ENCODE measurements around the gene ST8SIA4. TPM values are rescaled to one million over a fixed set of nuclear protein-coding genes. Genes with fewer than 3 reads are reported as not detected.

The ST8SIA4 gene
- total and polyA plus RNA-seq, 2 donors from 2014 or later, result 0.69 to 11.6 TPM

GRCh38 chr5:100900142-100900795 is 2.8 kb downstream of the ST8SIA4 start:
- intact Hi-C loops (cut with DNase I), result no loop called here
- DNase-seq, result peak; percentile 34 to 75 (median 56)
- no peaks in the 10 kb centered on the region for H3K36me3 ChIP-seq (ENCODE audit: control insufficient read depth in 2 of 3, insufficient read depth in 3 of 3, low read length in 3 of 3)

GRCh38 chr5:100899675-100900074 is 3.4 kb downstream of the ST8SIA4 start:
- intact Hi-C loops (cut with DNase I), result no loop called here
- H3K9me3 ChIP-seq (ENCODE audit: control insufficient read depth in 2 of 3, insufficient read depth in 1 of 3, low read length in 3 of 3), result no peaks in the 10 kb centered on the region
- no peak overlapping the region for H3K9ac ChIP-seq (ENCODE audit: low read length in 3 of 3)
- DNase-seq (no peak), FAIRE-seq (no peak)
- H3K4me1 ChIP-seq (ENCODE audit: control insufficient read depth in 2 of 3, insufficient read depth in 2 of 3, low read depth in 1 of 3, low read length in 3 of 3), result peaks cover 0 to 5% (median 0%) of the 10 kb centered on the region in 3 donors
- H3K27me3 ChIP-seq (ENCODE audit: control insufficient read depth, insufficient read depth, low read length), result no peaks in the 10 kb centered on the region
- no peak overlapping the region for H3K27ac ChIP-seq (ENCODE audit: low read depth in 2 of 2, low read length in 2 of 2)
- no peaks in the 10 kb centered on the region for H3K36me3 ChIP-seq (ENCODE audit: control insufficient read depth in 2 of 3, insufficient read depth in 3 of 3, low read length in 3 of 3)
- no peak overlapping the region for H3K4me3 ChIP-seq (ENCODE audit: low read length in 3 of 3)
- no peak for TF ChIP-seq CTCF (IDR thresholded peaks at IDR 0.05; ENCODE audit: borderline replicate concordance, extremely low read depth, insufficient read depth)

More at GRCh38 chr5:100900142-100900795, 2.8 kb downstream of the ST8SIA4 start:
- Histone ChIP-seq H3K27ac (ENCODE audit: low read depth in 2 of 2, low read length in 2 of 2) (peak overlapping the region in 1 of 2 donors; percentile 54), H3K4me1 (ENCODE audit: control insufficient read depth in 2 of 3, insufficient read depth in 2 of 3, low read depth in 1 of 3, low read length in 3 of 3) (peaks cover 0 to 5% (median 0%) of the 10 kb centered on the region in 3 donors), H3K9ac (ENCODE audit: low read length in 3 of 3) (peak overlapping the region in 1 of 3 donors; percentile 58), H3K4me3 (ENCODE audit: low read length in 3 of 3) (peak overlapping the region; percentile 46 to 73 (median 62)), H3K27me3 (ENCODE audit: control insufficient read depth, insufficient read depth, low read length) (no peaks in the 10 kb centered on the region), H3K9me3 (ENCODE audit: control insufficient read depth in 2 of 3, insufficient read depth in 1 of 3, low read length in 3 of 3) (no peaks in the 10 kb centered on the region)
- no peak for TF ChIP-seq CTCF (IDR thresholded peaks at IDR 0.05; ENCODE audit: borderline replicate concordance, extremely low read depth, insufficient read depth)
- FAIRE-seq, result no peak

- H3K4me1 ChIP-seq (ENCODE audit: control insufficient read depth in 2 of 3, insufficient read depth in 2 of 3, low read depth in 1 of 3, low read length in 3 of 3), result peaks cover 0 to 5% (median 0%) of the 10 kb centered on the region in 3 donors
- no peak overlapping the region for H3K27ac ChIP-seq (ENCODE audit: low read depth in 2 of 2, low read length in 2 of 2)
- FAIRE-seq (no peak), DNase-seq (no peak)
- no peaks in the 10 kb centered on the region for H3K27me3 ChIP-seq (ENCODE audit: control insufficient read depth, insufficient read depth, low read length)
- H3K36me3 ChIP-seq (ENCODE audit: control insufficient read depth in 2 of 3, insufficient read depth in 3 of 3, low read length in 3 of 3), result no peaks in the 10 kb centered on the region
- no peak overlapping the region for H3K4me3 ChIP-seq (ENCODE audit: low read length in 3 of 3)
- no peak overlapping the region for H3K9ac ChIP-seq (ENCODE audit: low read length in 3 of 3)
- no peaks in the 10 kb centered on the region for H3K9me3 ChIP-seq (ENCODE audit: control insufficient read depth in 2 of 3, insufficient read depth in 1 of 3, low read length in 3 of 3)
- intact Hi-C loops (cut with DNase I), result no loop called here
- TF ChIP-seq CTCF (IDR thresholded peaks at IDR 0.05; ENCODE audit: borderline replicate concordance, extremely low read depth, insufficient read depth), result no peak
These were observed 4.4 kb downstream of the ST8SIA4 start for GRCh38 chr5:100898504-100899346.
